HepG2 (cell line): ENCODE measurements around the gene C20orf141. TPM values are rescaled to one million over a fixed set of nuclear protein-coding genes. Genes with fewer than 3 reads are reported as not detected.
A peak's percentile ranks its signal among the peaks of the same experiment; 100 is the strongest.

Experiments
- BCL6 ChIP-seq: IDR thresholded peaks from 2 replicates; pipeline ENCODE4 v1.6.1; 2016; ENCODE audit warnings: missing genetic modification reagents, missing compliant biosample characterization
- CENPX ChIP-seq: sonication (generic); formaldehyde crosslinking; IDR thresholded peaks from 2 replicates; pipeline ENCODE4 v1.9.0; 2021; ENCODE audit warnings: mild to moderate bottlenecking, missing genetic modification reagents, moderate library complexity
- GMEB1 ChIP-seq: sonication (generic); formaldehyde crosslinking; IDR thresholded peaks from 2 replicates; pipeline ENCODE4 v1.5.1; 2020; ENCODE audit warnings: missing genetic modification reagents, mild to moderate bottlenecking, borderline replicate concordance
- GPN1 ChIP-seq: sonication (generic); formaldehyde crosslinking; IDR thresholded peaks from 2 replicates; pipeline ENCODE4 v1.5.1; 2020; ENCODE audit warnings: missing genetic modification reagents, borderline replicate concordance
- MXI1 ChIP-seq: IDR thresholded peaks from 3 replicates; pipeline ENCODE4 v1.6.1; 2012; ENCODE audit warnings: low read depth, low read length, inconsistent platforms, borderline replicate concordance
- NR0B2 ChIP-seq: sonication (generic); formaldehyde crosslinking; IDR thresholded peaks from 2 replicates; pipeline ENCODE4 v1.4.0; 2020; ENCODE audit warnings: mild to moderate bottlenecking, missing genetic modification reagents
- PBX3 ChIP-seq: sonication (generic); formaldehyde crosslinking; IDR thresholded peaks from 2 replicates; pipeline ENCODE4 v1.8.1; 2023; ENCODE audit warnings: missing genetic modification reagents, inconsistent platforms, borderline replicate concordance
- PLSCR1 ChIP-seq: sonication (generic); formaldehyde crosslinking; IDR thresholded peaks from 2 replicates; pipeline ENCODE4 v1.5.0; 2020; ENCODE audit warnings: missing genetic modification reagents, mild to moderate bottlenecking, borderline replicate concordance
- RORA ChIP-seq: sonication (generic); formaldehyde crosslinking; IDR thresholded peaks from 2 replicates; pipeline ENCODE4 v1.5.0; 2020; ENCODE audit warnings: mild to moderate bottlenecking, missing genetic modification reagents, moderate library complexity
- STAG1 ChIP-seq: sonication (generic); formaldehyde crosslinking; IDR thresholded peaks from 2 replicates; pipeline ENCODE4 v1.4.0; 2020; ENCODE audit warnings: missing genetic modification reagents
- ZNF407 ChIP-seq: sonication (generic); formaldehyde crosslinking; IDR thresholded peaks from one replicate; pipeline ENCODE4 v1.5.1; 2020; ENCODE audit warnings: mild to moderate bottlenecking, missing genetic modification reagents; ENCODE audit errors: not compliant biosample characterization
- polyA plus RNA-seq, 8 experiments: library from polyadenylated mRNA; depleted of rRNA in 3 of 8; stranded (reverse) in 7 of 8; unstranded in 1 of 8; fragments of >200 nt; fragmentation: Illumina TruSeq in 4 of 8; extraction: Trizol in 4 of 8; gene quantifications; 2 replicates each; pipeline versions ENCODE4 v1.2.1 to v1.2.3, GENCODE V29; 2011 to 2016; ENCODE audit warnings: low read depth in 4 of 8, missing spikeins in 1 of 8, mixed read lengths in 1 of 8; ENCODE audit not compliant: insufficient read depth in 1 of 8
- total RNA-seq, 5 experiments: library from RNA; depleted of rRNA; stranded (reverse); fragments of >200 nt; fragmentation: Illumina TruSeq; extraction: Trizol; gene quantifications; 2 replicates each; pipeline ENCODE4 v1.2.3, GENCODE V29; 2016; ENCODE audit warnings: low read depth in 1 of 5
- TF ChIP-seq, protein P1 (sequence below): sonication (generic); formaldehyde crosslinking; IDR thresholded peaks from 2 replicates; pipeline ENCODE4 v1.4.0; 2020; ENCODE audit warnings: missing genetic modification reagents

Gene C20orf141
- total and polyA plus RNA-seq, 2 of the 13 experiments (the other 11 are each of a cell fraction or from before 2014, with no cell fraction given), result not detected

DNA sequence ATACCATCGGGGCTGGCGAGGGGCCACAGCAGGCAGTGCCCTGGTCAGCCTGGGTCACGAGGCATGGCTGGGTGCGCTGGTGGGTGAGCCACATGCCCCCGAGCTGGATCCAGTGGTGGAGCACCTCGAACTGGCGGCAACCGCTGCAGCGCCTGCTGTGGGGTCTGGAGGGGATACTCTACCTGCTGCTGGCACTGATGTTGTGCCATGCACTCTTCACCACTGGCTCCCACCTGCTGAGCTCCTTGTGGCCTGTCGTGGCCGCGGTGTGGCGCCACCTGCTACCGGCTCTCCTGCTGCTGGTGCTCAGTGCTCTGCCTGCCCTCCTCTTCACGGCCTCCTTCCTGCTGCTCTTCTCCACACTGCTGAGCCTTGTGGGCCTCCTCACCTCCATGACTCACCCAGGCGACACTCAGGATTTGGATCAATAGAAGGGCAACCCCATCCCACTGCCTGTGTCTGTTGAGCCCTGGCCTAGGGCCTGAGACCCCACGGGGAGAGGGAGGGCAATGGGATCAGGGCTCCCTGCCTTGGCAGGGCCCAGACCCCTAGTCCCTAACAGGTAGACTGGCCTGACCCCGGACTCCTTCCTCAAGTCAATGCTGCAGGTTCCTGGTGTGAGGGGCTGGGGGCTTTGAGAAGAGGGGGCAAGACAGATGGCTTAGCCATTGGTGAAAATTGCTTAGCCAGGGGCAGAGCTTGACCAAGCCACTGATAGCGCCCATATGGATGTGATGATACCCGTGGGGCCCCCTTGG is 2.0 kb downstream of the C20orf141 start (continued):
- TF ChIP-seq, protein P1, sequence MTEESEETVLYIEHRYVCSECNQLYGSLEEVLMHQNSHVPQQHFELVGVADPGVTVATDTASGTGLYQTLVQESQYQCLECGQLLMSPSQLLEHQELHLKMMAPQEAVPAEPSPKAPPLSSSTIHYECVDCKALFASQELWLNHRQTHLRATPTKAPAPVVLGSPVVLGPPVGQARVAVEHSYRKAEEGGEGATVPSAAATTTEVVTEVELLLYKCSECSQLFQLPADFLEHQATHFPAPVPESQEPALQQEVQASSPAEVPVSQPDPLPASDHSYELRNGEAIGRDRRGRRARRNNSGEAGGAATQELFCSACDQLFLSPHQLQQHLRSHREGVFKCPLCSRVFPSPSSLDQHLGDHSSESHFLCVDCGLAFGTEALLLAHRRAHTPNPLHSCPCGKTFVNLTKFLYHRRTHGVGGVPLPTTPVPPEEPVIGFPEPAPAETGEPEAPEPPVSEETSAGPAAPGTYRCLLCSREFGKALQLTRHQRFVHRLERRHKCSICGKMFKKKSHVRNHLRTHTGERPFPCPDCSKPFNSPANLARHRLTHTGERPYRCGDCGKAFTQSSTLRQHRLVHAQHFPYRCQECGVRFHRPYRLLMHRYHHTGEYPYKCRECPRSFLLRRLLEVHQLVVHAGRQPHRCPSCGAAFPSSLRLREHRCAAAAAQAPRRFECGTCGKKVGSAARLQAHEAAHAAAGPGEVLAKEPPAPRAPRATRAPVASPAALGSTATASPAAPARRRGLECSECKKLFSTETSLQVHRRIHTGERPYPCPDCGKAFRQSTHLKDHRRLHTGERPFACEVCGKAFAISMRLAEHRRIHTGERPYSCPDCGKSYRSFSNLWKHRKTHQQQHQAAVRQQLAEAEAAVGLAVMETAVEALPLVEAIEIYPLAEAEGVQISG (CRISPR knock-in tag), result 0 out of 2 replicates have a peak, but pooled peaks have one; percentile 32
- TF ChIP-seq RORA (CRISPR knock-in tag) (no peak), PLSCR1 (CRISPR knock-in tag) (no peak), NR0B2 (0 out of 2 replicates have a peak, but pooled peaks have one; percentile 10), GPN1 (no peak), MXI1 (no peak), CENPX (CRISPR knock-in tag) (no peak), PBX3 (no peak), STAG1 (CRISPR knock-in tag) (peak; percentile 70), GMEB1 (CRISPR knock-in tag) (no peak), ZNF407 (CRISPR knock-in tag) (no peak), BCL6 (CRISPR knock-in tag) (no peak)
